Keratinocyte (primary cell): Measurements from ENCODE around the gene CPA5.

Source experiments
- CTCF ChIP-seq, 3 experiments: IDR thresholded peaks in 1 of 3; conservative IDR thresholded peaks in 1 of 3; optimal IDR thresholded peaks in 1 of 3; 2 replicates in 2 of 3; 3 replicates in 1 of 3; pipeline versions ENCODE3 to v1.5.1; 2011; ENCODE audit warnings: low read length in 3 of 3, mild to moderate bottlenecking in 3 of 3, moderate library complexity in 2 of 3, control low read depth in 1 of 3, inconsistent platforms in 1 of 3; ENCODE audit not compliant: insufficient read depth in 2 of 3; ENCODE audit errors: extremely low read depth in 1 of 3
- EZH2 ChIP-seq: IDR thresholded peaks from one replicate; pipeline ENCODE4 v1.6.1; 2012; ENCODE audit warnings: inconsistent platforms, mild to moderate bottlenecking, low read length, moderate library complexity

DNA sequence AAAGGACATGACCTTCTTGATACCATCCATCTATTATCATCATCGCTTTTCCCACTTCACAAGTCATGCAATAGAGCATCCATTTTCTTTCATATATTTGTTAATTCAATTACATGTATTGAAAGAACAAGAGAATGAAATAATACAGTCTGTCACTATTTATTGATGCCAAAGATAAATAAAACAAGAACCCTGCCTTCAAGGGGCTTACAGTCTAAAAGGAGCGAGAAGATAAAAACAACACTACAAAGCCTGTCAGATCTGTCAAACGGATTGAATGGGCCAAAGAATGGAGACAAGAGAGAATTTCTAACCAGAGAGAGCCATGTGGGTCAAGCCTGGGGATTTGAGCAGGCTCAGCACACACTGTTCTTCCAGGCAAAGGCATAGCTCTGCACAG, 15.9 kb downstream of the CPA5 start:
- TF ChIP-seq CTCF (optimal IDR thresholded peaks at IDR 0.05 in 1 of 3, IDR thresholded peaks at IDR 0.05 in 1 of 3, conservative IDR thresholded peaks at IDR 0.05 in 1 of 3; ENCODE audit: extremely low read depth in 1 of 3, insufficient read depth in 2 of 3, low read length in 3 of 3) = no peak
- no peak for TF ChIP-seq EZH2
